ENCODE data around the gene KCNJ1. TPM values are rescaled to one million over a fixed set of nuclear protein-coding genes. Genes with fewer than 3 reads are reported as not detected.

KCNJ1 gene
- polyA plus RNA-seq, 1 experiment: not detected

Other genes starting within 250 kb of the KCNJ1 start
- gene FLI1, start 173.2 kb downstream of the KCNJ1 start, polyA plus RNA-seq (2011; rRNA removed): 11.9 and 13.1 TPM in 2 replicates
- gene KCNJ5, start 24.1 kb upstream of the KCNJ1 start, polyA plus RNA-seq (2011; rRNA removed): not detected in 2 replicates
- not detected in 2 replicates for gene TP53AIP1, start 75.6 kb upstream of the KCNJ1 start, polyA plus RNA-seq (2011; rRNA removed)